HL-60 (cell line): Measurements from ENCODE around the gene MPG.

Experiments used
- CTCF ChIP-seq: IDR thresholded peaks from one replicate; pipeline ENCODE4 v1.5.1; 2011; ENCODE audit warnings: low read length, control low read depth, inconsistent platforms; ENCODE audit not compliant: insufficient read depth
- POLR2AphosphoS5 ChIP-seq: IDR thresholded peaks from 2 replicates; pipeline ENCODE4 v1.6.1; 2012; ENCODE audit warnings: low read depth
- REST ChIP-seq: IDR thresholded peaks from 2 replicates; pipeline ENCODE4 v1.6.1; 2012; ENCODE audit warnings: low read depth; ENCODE audit not compliant: insufficient replicate concordance
- SPI1 ChIP-seq: IDR thresholded peaks from 2 replicates; pipeline ENCODE4 v1.6.1; 2012; ENCODE audit warnings: low read depth, mild to moderate bottlenecking, borderline replicate concordance

- TF ChIP-seq CTCF (peak; percentile 99), REST (no peak), POLR2AphosphoS5 (peak; percentile 55; the same call in 1 of the 2 replicates), SPI1 (no peak)
These were observed 18.9 kb downstream of the MPG start for GRCh38 chr16:96935-97381.
